Right lobe of liver (tissue), 4 donors: Measurements from ENCODE around the gene JUP.

ENCODE experiments used
- CTCF ChIP-seq, 4 donors: fragments of 200-600 bp in 3 of 4; fragments of 450-650 bp in 1 of 4; IDR thresholded peaks; one replicate each; pipeline versions ENCODE4 v1.5.1 to v1.8.0; 2016 to 2022; ENCODE audit warnings: antibody characterized with exemption in 4 of 4, mild to moderate bottlenecking in 2 of 4
- POLR2A ChIP-seq: fragments of 450-650 bp; IDR thresholded peaks from one replicate; pipeline ENCODE4 v1.6.1; 2017; ENCODE audit warnings: antibody characterized with exemption, mild to moderate bottlenecking
- donor health status: DM: no; HTN: no; CAD: no.
- donor health status: DM: no; HTN: no; CAD: no.
- donor health status: DM: no; HTN: yes; CAD: no.

GRCh38 chr17:41835214-41835799 lies 48.8 kb upstream of the JUP start:
- TF ChIP-seq CTCF (IDR thresholded peaks at IDR 0.05) (no peak), POLR2A (no peak)
